Smooth muscle cell (in vitro differentiated cells): Measurements from ENCODE around the gene ZNF112. TPM values are rescaled to one million over a fixed set of nuclear protein-coding genes. Genes with fewer than 3 reads are reported as not detected.
"Not testable (repeated sequence)": the region's sequence is repeated elsewhere in the genome, so short reads cannot be mapped to it uniquely, and the experiment has no call there.

Experiments used
- DNase-seq: peaks from one replicate; lab custom pipeline; 2025; ENCODE audit not compliant: unreplicated experiment; lab: John Stamatoyannopoulos, UW
- H2AFZ ChIP-seq: fragments of 200-600 bp; sonication (generic); 2 replicates; pipeline ENCODE4 v1.6.0; 2016; ENCODE audit warnings: antibody characterized with exemption, low read depth, mild to moderate bottlenecking
- H3F3A ChIP-seq: fragments of 200-600 bp; sonication (generic); 2 replicates; pipeline ENCODE4 v1.6.0; 2017; ENCODE audit warnings: antibody characterized with exemption, low read depth
- H3K27ac ChIP-seq: fragments of 200-600 bp; sonication (generic); 2 replicates; pipeline ENCODE4 v1.5.1; 2016; ENCODE audit warnings: low read depth, mild to moderate bottlenecking
- H3K27me3 ChIP-seq: fragments of 200-600 bp; sonication (generic); 2 replicates; pipeline ENCODE4 v1.6.1; 2016; ENCODE audit warnings: low read depth, mild to moderate bottlenecking
- H3K36me3 ChIP-seq: fragments of 200-600 bp; sonication (generic); 2 replicates; pipeline ENCODE4 v1.5.1; 2016; ENCODE audit warnings: low read depth
- H3K4me1 ChIP-seq: fragments of 200-600 bp; sonication (generic); 2 replicates; pipeline ENCODE4 v1.5.1; 2016; ENCODE audit warnings: low read depth
- H3K4me2 ChIP-seq: fragments of 200-600 bp; sonication (generic); 2 replicates; pipeline ENCODE4 v1.6.0; 2016; ENCODE audit warnings: mild to moderate bottlenecking
- H3K4me3 ChIP-seq: fragments of 200-600 bp; sonication (generic); 2 replicates; pipeline ENCODE4 v1.5.1; 2016; ENCODE audit warnings: mild to moderate bottlenecking
- H3K79me2 ChIP-seq: fragments of 200-600 bp; sonication (generic); 2 replicates; pipeline ENCODE4 v1.6.0; 2016; ENCODE audit warnings: low read depth, mild to moderate bottlenecking
- H3K9ac ChIP-seq: fragments of 200-600 bp; sonication (generic); 2 replicates; pipeline ENCODE4 v1.6.0; 2016; ENCODE audit warnings: low read depth
- H3K9me3 ChIP-seq: fragments of 200-600 bp; sonication (generic); replicated peaks from 2 replicates; pipeline ENCODE4 v1.5.1; 2016; ENCODE audit warnings: low read depth
- H4K20me1 ChIP-seq: fragments of 200-600 bp; sonication (generic); 2 replicates; pipeline ENCODE4 v1.6.0; 2016; ENCODE audit warnings: low read depth
- CTCF ChIP-seq: fragments of 200-600 bp; sonication (generic); IDR thresholded peaks from 2 replicates; pipeline ENCODE4 v1.5.1; 2017; ENCODE audit warnings: borderline replicate concordance, mild to moderate bottlenecking, antibody characterized with exemption; ENCODE audit not compliant: insufficient read depth, poor library complexity, severe bottlenecking
- WGBS: methylation state at CpG from one replicate; pipeline ENCODE4 v1.1.7; 2016; ENCODE audit warnings: low lambda C conversion rate; 5-methylcytosine and 5-hydroxymethylcytosine counted together
- polyA plus RNA-seq: library from polyadenylated mRNA; unstranded; fragments of >200 nt; fragmentation: Nextera tagmentation; extraction: Ambion mirVana; gene quantifications from 2 replicates; pipeline ENCODE4 v1.2.1, GENCODE V29; 2016
- total RNA-seq: library from RNA; depleted of rRNA; stranded (reverse); fragments of >200 nt; gene quantifications from 2 replicates; pipeline ENCODE4 v1.2.3, GENCODE V29; 2014

Gene ZNF112
- total RNA-seq: 6.9 and 7.8 TPM in 2 replicates
- polyA plus RNA-seq: 2.0 and 2.2 TPM in 2 replicates

GRCh38 chr19:44356383-44357111 is at the start of gene ZNF112:
TSS of gene ZNF112 (minus strand) at chr19:44356680. CDS start at chr19:44340539, 16,141 bp downstream.
- Histone ChIP-seq H3K27me3 (no peaks in the 10 kb centered on the region), H3K9me3 (no peaks in the 10 kb centered on the region), H4K20me1 (no peaks in the 10 kb centered on the region), H3K36me3 (peaks cover 3% of the 10 kb centered on the region), H3F3A (no peaks in the 10 kb centered on the region), H3K4me3 (peak within 1 kb of the TSS; percentile 86), H3K79me2 (peaks cover 46% of the 10 kb centered on the region), H3K9ac (peak within 1 kb of the TSS; percentile 69), H2AFZ (peak within 1 kb of the TSS; percentile 99), H3K27ac (no peak within 1 kb of the TSS), H3K4me2 (peak within 1 kb of the TSS; percentile 84), H3K4me1 (peaks cover 9% of the 10 kb centered on the region)
- WGBS: 3% methylated on average over 38 of the region's 38 CpGs
- TF ChIP-seq CTCF: no peak
- peak; percentile 16 for DNase-seq

GRCh38 chr19:44401139-44402115 is 44.9 kb upstream of the ZNF112 start, which contains the start of gene ZNF285:
TSS of gene ZNF285 (minus strand) at chr19:44401608. CDS start at chr19:44397213, 4,395 bp downstream.
- Histone ChIP-seq H4K20me1 (no peaks in the 10 kb centered on the region), H3K4me3 (peak within 1 kb of the TSS; percentile 65), H3K36me3 (no peaks in the 10 kb centered on the region), H3K27me3 (no peaks in the 10 kb centered on the region), H3F3A (no peaks in the 10 kb centered on the region), H3K79me2 (no peaks in the 10 kb centered on the region), H3K9ac (no peak within 1 kb of the TSS), H3K4me1 (no peaks in the 10 kb centered on the region), H3K27ac (no peak within 1 kb of the TSS), H3K4me2 (peak within 1 kb of the TSS; percentile 79), H2AFZ (peak within 1 kb of the TSS; percentile 99), H3K9me3 (no peaks in the 10 kb centered on the region)
- TF ChIP-seq CTCF: no peak
- no peak for DNase-seq
- WGBS: 7% methylated on average over 43 of the region's 43 CpGs

DNA sequence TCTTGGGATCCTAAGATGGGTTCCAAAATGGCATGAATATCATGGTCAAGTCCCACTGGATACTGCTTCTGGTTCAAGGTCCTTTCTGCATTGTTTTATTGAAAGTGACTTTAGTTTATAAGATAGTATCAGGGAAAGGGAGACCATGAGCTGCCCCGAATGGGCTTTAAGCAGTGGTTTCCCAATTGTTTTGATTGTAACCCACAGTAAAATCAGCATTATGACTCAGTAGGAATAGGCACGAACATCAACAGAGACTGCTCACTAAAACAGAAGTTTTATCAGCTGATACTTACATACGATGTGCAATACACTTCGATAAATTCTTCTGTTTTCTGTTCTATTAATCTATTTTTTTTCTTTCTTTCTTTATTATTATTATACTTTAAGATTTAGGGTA is 32.8 kb upstream of the ZNF112 start:
- not testable (repeated sequence) for H4K20me1 ChIP-seq, H3K27me3 ChIP-seq, H2AFZ ChIP-seq, H3K4me1 ChIP-seq, H3K9ac ChIP-seq, H3K27ac ChIP-seq, H3K9me3 ChIP-seq, H3F3A ChIP-seq, H3K79me2 ChIP-seq, DNase-seq, H3K4me3 ChIP-seq, H3K4me2 ChIP-seq
- 93% methylated on average over 4 of the region's 4 CpGs for WGBS
- H3K36me3 ChIP-seq: peaks cover 20% of the 10 kb centered on the region

DNA sequence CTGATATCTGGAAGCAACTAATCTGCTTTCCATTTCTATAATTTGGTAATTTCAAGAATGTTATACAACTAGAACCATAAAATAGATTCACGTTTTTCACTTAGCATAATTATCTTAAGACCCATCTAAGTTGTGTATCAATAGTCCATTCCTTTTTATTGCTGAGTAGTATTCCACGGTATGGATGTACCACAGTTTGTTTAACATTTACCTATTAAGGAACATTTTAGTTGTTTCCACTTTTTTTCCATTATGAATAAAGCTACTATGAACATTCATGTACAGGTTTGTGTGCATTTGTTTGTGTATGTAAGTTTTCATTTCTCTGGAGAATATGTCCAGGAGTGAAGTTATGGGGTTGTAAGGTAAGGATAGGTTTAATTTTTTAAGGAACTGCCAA is 18.3 kb upstream of the ZNF112 start:
- H3F3A ChIP-seq: no peaks in the 10 kb centered on the region
- peaks cover 3% of the 10 kb centered on the region for H3K9me3 ChIP-seq
- no peak for TF ChIP-seq CTCF
- no peak overlapping the region for H3K27ac ChIP-seq
- no peaks in the 10 kb centered on the region for H3K36me3 ChIP-seq
- H3K4me1 ChIP-seq: no peaks in the 10 kb centered on the region
- no peaks in the 10 kb centered on the region for H4K20me1 ChIP-seq
- no peak overlapping the region for H3K4me2 ChIP-seq
- no peaks in the 10 kb centered on the region for H3K79me2 ChIP-seq
- DNase-seq: no peak
- no peaks in the 10 kb centered on the region for H3K27me3 ChIP-seq
- H2AFZ ChIP-seq: no peak overlapping the region
- H3K4me3 ChIP-seq: no peak overlapping the region
- 59% methylated on average over 2 of the region's 2 CpGs for WGBS
- H3K9ac ChIP-seq: no peak overlapping the region
